Epithelial cell of proximal tubule (primary cell): ENCODE measurements around the gene PPP1R2. TPM values are rescaled to one million over a fixed set of nuclear protein-coding genes. Genes with fewer than 3 reads are reported as not detected.

Experiments used
- DNase-seq: peaks from one replicate; pipeline ENCODE4 v3.0.0-alpha.2; 2011; ENCODE audit warnings: low read depth
- H3K4me3 ChIP-seq: 2 replicates; pipeline ENCODE4 v1.5.1; 2011; ENCODE audit warnings: low read depth, mild to moderate bottlenecking, low read length
- total RNA-seq: library from RNA; depleted of rRNA; stranded (reverse); fragments of >200 nt; gene quantifications from 2 replicates; pipeline ENCODE4 v1.2.3, GENCODE V29; 2015
- TF ChIP-seq, protein P1 (sequence below): conservative IDR thresholded peaks from 2 replicates; pipeline ENCODE4 v1.5.1; 2012; ENCODE audit warnings: low read depth, mild to moderate bottlenecking, low read length

The PPP1R2 gene
- total RNA-seq, 1 donor from 2014 or later = 43.5 TPM

GRCh38 chr3:195555110-195555509 lies 12.0 kb upstream of the PPP1R2 start:
- DNase-seq = no peak
- TF ChIP-seq, protein P1, sequence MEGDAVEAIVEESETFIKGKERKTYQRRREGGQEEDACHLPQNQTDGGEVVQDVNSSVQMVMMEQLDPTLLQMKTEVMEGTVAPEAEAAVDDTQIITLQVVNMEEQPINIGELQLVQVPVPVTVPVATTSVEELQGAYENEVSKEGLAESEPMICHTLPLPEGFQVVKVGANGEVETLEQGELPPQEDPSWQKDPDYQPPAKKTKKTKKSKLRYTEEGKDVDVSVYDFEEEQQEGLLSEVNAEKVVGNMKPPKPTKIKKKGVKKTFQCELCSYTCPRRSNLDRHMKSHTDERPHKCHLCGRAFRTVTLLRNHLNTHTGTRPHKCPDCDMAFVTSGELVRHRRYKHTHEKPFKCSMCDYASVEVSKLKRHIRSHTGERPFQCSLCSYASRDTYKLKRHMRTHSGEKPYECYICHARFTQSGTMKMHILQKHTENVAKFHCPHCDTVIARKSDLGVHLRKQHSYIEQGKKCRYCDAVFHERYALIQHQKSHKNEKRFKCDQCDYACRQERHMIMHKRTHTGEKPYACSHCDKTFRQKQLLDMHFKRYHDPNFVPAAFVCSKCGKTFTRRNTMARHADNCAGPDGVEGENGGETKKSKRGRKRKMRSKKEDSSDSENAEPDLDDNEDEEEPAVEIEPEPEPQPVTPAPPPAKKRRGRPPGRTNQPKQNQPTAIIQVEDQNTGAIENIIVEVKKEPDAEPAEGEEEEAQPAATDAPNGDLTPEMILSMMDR = no peak
- H3K4me3 ChIP-seq = no peak overlapping the region

- no peak for DNase-seq
- no peak overlapping the region for H3K4me3 ChIP-seq
- TF ChIP-seq, protein P1 = no peak
Measured at GRCh38 chr3:195554458-195554857, 11.3 kb upstream of the PPP1R2 start.

- no peak overlapping the region for H3K4me3 ChIP-seq
- TF ChIP-seq, protein P1 = no peak
- DNase-seq = no peak
Measured at GRCh38 chr3:195553268-195553667, 10.1 kb upstream of the PPP1R2 start.

DNA sequence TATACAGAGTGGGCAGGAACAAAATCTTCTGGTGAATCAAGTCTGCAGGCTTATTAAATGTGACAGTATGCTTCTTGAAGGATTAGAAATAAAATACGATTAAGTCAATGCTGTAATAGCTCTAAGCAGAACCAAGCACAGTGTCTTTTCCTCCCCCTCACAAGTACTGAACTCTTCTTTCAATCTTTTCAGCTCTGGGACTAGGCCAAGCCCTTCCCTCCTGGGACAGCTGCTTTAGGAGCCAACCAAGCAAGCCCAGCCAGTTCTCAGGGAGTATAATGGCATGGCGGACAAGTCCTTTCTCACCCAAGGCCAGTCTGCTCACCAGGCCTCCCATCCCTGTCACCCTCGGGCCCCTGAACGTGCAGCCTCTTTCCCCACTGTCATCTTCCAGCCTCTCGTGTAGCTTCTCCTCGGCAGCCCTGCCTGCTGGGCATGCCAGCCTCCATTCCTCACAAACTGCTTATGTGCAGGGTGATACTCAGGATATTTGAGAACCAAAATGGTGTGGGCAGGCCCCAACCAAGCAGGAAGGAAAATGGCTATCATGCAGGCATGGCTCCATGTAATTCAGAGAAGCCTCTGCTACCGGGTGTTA lies 8.4 kb upstream of the PPP1R2 start:
- DNase-seq = no peak
- TF ChIP-seq, protein P1 = no peak
- no peak overlapping the region for H3K4me3 ChIP-seq

DNA sequence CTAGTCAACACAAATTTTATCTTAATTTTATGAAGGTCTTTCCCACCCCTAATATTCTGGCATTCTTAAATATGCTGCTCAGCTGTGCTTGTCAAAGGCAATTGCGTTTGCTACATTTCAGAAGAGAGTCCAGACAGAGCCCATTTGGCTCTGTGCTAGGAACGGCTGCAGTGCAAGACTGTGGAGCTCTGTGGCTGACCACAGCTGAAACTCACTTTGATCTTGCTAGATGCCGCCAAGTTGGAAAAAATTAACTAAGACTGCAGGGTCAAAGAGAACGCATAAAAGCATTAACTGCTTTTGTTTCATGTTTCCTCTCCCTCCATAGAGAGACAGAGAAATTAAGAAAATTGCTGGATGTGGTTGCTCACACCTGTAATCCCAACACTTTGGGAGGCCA lies 7.6 kb upstream of the PPP1R2 start:
- no peak overlapping the region for H3K4me3 ChIP-seq
- TF ChIP-seq, protein P1 = no peak
- DNase-seq = no peak

DNA sequence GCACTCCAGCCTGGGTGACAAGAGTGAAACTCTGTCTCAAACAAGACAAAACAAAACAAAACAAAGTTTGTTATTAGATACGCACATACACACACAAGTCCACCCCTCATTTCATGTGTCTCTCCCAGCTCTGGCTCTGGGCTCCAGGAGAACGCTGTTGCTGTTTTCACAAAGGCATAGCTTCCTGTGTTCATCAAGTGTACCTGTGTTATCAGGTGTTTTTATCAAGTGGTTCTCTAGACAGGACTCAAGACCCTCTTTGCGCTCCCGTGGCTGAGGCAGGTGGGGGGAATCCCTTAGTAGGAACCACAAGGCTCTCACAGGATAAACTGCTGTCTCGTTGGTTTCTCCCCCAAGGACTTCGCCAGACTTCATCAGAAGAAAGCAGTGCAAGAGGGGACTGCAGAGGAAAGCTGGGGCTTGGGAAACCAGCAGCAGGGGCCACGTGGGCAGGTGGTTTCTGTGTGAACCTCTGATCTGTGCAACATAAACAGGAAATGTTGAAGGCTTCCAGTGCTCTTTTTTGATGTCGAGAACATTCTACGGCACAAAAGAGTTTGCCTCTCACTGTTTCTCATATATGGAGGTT lies 6.9 kb upstream of the PPP1R2 start:
- DNase-seq = no peak
- H3K4me3 ChIP-seq = no peak overlapping the region
- TF ChIP-seq, protein P1 = no peak

GRCh38 chr3:195548987-195549386 lies 5.9 kb upstream of the PPP1R2 start:
- no peak for DNase-seq
- TF ChIP-seq, protein P1 = no peak
- H3K4me3 ChIP-seq = no peak overlapping the region
